ENCODE measurements around the gene NR3C2.

NR3C2 gene

GRCh38 chr4:148067301-148067916 is 374.8 kb downstream of the NR3C2 start:
- no peak for DNase-seq

- DNase-seq = no peak
These were observed 377.1 kb downstream of the NR3C2 start for GRCh38 chr4:148065075-148065474.

- DNase-seq = no peak
These were observed 377.8 kb downstream of the NR3C2 start for GRCh38 chr4:148064451-148064850.

- no peak for DNase-seq
These were observed 379.8 kb downstream of the NR3C2 start for GRCh38 chr4:148062301-148062950.

- DNase-seq = no peak
These were observed 380.4 kb downstream of the NR3C2 start for GRCh38 chr4:148061795-148062194.

- DNase-seq = no peak
These were observed 381.1 kb downstream of the NR3C2 start for GRCh38 chr4:148061141-148061481.

GRCh38 chr4:148060264-148061140 is 381.7 kb downstream of the NR3C2 start:
- DNase-seq = peak in 1 of 4 experiments; percentile 3

- DNase-seq = no peak
These were observed 382.5 kb downstream of the NR3C2 start for GRCh38 chr4:148059617-148060180.

GRCh38 chr4:148057984-148058859 is 384.0 kb downstream of the NR3C2 start:
- no peak for DNase-seq

GRCh38 chr4:148057516-148057915 is 384.7 kb downstream of the NR3C2 start:
- no peak for DNase-seq

- no peak for DNase-seq
These were observed 385.3 kb downstream of the NR3C2 start for GRCh38 chr4:148056879-148057278.

- DNase-seq = no peak
These were observed 386.4 kb downstream of the NR3C2 start for GRCh38 chr4:148055844-148056243.

GRCh38 chr4:148054275-148054674 is 387.9 kb downstream of the NR3C2 start:
- no peak for DNase-seq

- no peak for DNase-seq
These were observed 388.8 kb downstream of the NR3C2 start for GRCh38 chr4:148053298-148054003.

GRCh38 chr4:148052448-148052847 is 389.8 kb downstream of the NR3C2 start:
- no peak for DNase-seq

GRCh38 chr4:148051403-148051802 is 390.8 kb downstream of the NR3C2 start:
- DNase-seq = no peak

- no peak for DNase-seq
These were observed 393.6 kb downstream of the NR3C2 start for GRCh38 chr4:148048598-148048997.

GRCh38 chr4:148044912-148045352 is 397.3 kb downstream of the NR3C2 start:
- DNase-seq = no peak

- no peak for DNase-seq
These were observed 397.9 kb downstream of the NR3C2 start for GRCh38 chr4:148044089-148044911.

GRCh38 chr4:148041606-148042329 is 400.4 kb downstream of the NR3C2 start:
- no peak for DNase-seq

All from activated naive CD4-positive, alpha-beta T cell (primary cell).